Fibroblast of villous mesenchyme (primary cell): ENCODE data around the gene CHAF1A. TPM values are rescaled to one million over a fixed set of nuclear protein-coding genes. Genes with fewer than 3 reads are reported as not detected.

ENCODE experiments used
- DNase-seq: peaks from one replicate; pipeline ENCODE4 v3.0.0-alpha.2; 2010; ENCODE audit warnings: low read depth
- H3K4me3 ChIP-seq: 2 replicates; pipeline ENCODE4 v1.5.1; 2011; ENCODE audit warnings: low read depth, mild to moderate bottlenecking, low read length
- total RNA-seq: library from RNA; depleted of rRNA; stranded (reverse); fragments of >200 nt; gene quantifications from 2 replicates; pipeline ENCODE4 v1.2.3, GENCODE V29; 2012
- TF ChIP-seq, protein P1 (sequence below): IDR thresholded peaks from 2 replicates; pipeline ENCODE4 v1.5.1; 2012; ENCODE audit warnings: low read depth, mild to moderate bottlenecking, low read length; ENCODE audit not compliant: insufficient read depth

CHAF1A gene
- total RNA-seq, 1 donor, result 9.9 TPM

- TF ChIP-seq, protein P1, sequence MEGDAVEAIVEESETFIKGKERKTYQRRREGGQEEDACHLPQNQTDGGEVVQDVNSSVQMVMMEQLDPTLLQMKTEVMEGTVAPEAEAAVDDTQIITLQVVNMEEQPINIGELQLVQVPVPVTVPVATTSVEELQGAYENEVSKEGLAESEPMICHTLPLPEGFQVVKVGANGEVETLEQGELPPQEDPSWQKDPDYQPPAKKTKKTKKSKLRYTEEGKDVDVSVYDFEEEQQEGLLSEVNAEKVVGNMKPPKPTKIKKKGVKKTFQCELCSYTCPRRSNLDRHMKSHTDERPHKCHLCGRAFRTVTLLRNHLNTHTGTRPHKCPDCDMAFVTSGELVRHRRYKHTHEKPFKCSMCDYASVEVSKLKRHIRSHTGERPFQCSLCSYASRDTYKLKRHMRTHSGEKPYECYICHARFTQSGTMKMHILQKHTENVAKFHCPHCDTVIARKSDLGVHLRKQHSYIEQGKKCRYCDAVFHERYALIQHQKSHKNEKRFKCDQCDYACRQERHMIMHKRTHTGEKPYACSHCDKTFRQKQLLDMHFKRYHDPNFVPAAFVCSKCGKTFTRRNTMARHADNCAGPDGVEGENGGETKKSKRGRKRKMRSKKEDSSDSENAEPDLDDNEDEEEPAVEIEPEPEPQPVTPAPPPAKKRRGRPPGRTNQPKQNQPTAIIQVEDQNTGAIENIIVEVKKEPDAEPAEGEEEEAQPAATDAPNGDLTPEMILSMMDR, result no peak
- H3K4me3 ChIP-seq, result peak overlapping the region; percentile 72
- peak; percentile 83 for DNase-seq
Observed at GRCh38 chr19:4456476-4456842, 54.0 kb downstream of the CHAF1A start.

DNA sequence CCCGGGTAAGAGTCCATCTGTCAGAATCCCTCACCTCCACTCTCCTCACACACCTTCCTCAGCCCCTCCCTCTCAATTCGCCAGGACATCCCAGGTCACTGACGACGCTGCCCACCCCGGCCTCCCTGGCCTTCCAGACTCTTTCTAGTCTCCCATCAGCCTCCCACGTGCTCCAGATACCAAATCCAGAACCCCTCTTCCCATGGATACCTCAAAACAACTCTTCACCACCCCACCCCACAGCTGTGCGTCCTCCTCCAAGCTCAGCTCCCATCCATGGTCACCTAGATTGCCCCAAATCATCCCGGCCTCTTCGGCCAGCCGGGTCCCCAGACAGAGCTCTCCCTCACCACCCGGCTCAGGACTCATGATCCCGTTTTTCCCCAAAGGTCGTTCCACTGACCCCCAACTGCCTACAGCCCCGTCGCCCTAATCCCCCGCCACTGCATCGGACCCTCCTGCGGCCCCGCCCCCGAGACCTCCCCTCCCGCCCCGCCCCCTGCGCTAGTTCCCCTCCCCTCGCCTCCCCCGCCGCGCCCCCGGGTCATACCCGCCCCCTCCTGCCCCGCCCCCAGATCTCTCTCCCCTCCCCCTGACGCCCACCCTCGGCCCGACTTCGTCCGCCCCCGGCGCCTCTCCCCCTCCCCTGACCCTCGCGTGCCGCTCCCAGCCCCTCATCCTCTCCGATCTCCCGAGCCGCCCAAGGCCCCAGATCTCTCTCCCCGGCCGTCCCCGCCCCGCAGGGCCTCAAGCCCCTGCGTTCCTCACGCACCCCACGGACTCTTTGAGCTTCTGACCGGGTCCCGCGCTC lies 54.6 kb downstream of the CHAF1A start:
- DNase-seq, result peak; percentile 84
- TF ChIP-seq, protein P1, result no peak
- peak overlapping the region; percentile 72 for H3K4me3 ChIP-seq

DNA sequence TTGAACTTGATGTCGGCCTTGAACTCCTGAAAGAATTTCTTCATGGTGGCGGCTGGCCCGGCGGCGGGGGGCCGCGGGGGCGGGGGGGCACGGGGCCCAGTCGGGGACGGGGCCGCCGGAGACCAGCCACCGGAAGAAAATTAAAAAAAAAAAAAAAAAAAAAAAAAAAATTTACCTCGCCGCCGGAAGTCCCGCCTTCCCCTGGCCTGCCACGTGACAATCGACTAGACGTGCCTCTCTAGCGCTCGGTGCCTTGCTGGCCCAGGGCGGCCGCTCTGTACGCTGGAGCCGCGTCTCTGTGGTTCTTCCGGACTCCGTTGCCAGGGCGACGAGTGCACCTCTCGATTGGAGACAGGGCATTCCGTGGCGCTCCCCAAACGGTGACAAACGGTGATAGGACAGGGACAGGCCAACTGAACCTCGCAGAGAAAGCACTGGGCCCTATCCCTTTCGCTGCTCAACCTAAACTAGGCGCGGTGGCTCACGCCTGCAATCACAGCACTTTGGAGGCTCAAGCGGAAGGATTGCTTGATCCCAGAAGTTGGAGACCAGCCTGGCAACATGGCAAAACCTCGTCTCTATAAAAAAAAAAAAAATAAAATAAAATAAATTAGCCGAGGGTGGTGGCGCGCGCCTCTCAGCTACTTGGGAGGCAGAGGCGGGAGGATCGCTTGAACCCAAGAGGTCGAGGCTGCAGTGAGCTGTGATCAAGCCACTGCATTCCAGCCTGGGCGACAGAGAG lies 55.4 kb downstream of the CHAF1A start, which contains the start of gene UBXN6:
TSS of gene UBXN6 (minus strand) at position 141 of the 742 bp plus-strand sequence. CDS start at position 44, 97 bp downstream.
- peak; percentile 98 for DNase-seq
- TF ChIP-seq, protein P1, result no peak
- peak within 1 kb of the TSS; percentile 72 for H3K4me3 ChIP-seq

DNA sequence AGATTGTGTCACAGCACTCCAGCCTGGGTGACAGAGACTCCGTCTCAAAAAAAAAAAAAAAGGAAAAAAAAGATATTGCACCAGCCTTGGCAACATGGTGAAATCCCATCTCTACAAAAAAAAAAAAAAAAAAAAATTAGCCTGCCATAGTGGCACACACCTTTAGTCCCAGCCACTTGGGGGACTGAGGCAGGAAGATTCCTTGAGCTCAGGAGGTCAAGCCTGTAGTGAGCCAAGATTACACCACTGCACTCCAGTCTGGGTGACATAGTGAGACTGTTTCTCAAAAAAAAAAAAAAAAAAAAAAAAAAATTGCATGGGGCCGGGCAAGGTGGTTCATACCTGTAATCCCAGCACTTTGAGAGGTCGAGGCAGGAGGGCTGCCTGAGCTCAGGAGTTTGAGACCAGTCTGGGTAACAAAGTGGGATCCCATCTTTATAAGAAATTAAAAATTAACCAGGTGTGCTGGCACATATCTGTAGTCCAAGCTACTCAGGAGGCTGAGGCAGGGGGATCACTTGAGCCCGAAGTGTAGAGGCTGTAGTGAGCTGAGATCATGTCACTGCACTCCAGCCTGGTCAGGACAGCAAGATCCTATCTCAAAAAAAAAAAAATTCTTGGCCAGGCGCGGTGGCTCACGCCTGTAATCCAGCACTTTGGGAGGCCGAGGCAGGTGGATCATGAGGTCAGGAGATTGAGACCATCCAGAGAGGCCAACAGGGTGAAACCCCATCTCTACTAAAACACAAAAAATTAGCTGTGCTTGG lies 62.6 kb downstream of the CHAF1A start:
- no peak overlapping the region for H3K4me3 ChIP-seq
- DNase-seq, result no peak
- TF ChIP-seq, protein P1, result no peak

DNA sequence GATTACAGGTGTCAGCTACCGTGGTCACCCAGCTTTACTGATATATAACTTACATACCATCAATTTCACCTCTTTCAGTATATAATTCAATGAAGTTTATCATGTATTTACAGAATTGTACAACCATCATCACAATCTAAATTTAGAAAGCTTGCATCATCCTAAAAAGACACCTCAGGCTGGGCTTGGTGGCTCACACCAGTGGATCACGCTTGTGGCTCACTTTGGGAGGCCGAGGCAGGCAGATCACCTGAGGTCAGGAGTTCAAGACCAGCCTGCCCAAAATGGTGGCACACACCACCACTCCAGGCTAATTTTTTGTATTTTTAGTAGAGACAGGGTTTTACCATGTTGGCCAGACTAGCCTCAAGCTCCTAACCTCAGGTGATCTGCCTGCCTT lies 65.4 kb downstream of the CHAF1A start:
- DNase-seq, result no peak
- TF ChIP-seq, protein P1, result no peak
- H3K4me3 ChIP-seq, result no peak overlapping the region

GRCh38 chr19:4471403-4472173 lies 69.1 kb downstream of the CHAF1A start:
- peak overlapping the region; percentile 69 for H3K4me3 ChIP-seq
- TF ChIP-seq, protein P1, result no peak
- peak; percentile 100 for DNase-seq
